ENCODE data around the gene PSEN2. TPM values are rescaled to one million over a fixed set of nuclear protein-coding genes. Genes with fewer than 3 reads are reported as not detected.

The PSEN2 gene
- total RNA-seq (2014; rRNA removed; shearing (Covaris generic)): 25.5 and 26.6 TPM in 2 replicates

GRCh38 chr1:226870401-226871279, at the start of gene PSEN2:
PSEN2 (plus strand) TSS chr1:226870616; CDS start chr1:226881908, 11,292 bp downstream.

GRCh38 chr1:226940029-226940805, 69.8 kb downstream of the PSEN2 start, which contains the start of gene COQ8A:
COQ8A (plus strand) TSS chr1:226940294; CDS start chr1:226961386, 21,092 bp downstream.

Other genes with a start within 250 kb of the PSEN2 start
- gene ITPKB, start 131.3 kb upstream of the PSEN2 start, total RNA-seq (2014; rRNA removed; shearing (Covaris generic)): 6.0 and 7.2 TPM in 2 replicates
- gene COQ8A, start 69.7 kb downstream of the PSEN2 start, total RNA-seq (2014; rRNA removed; shearing (Covaris generic)): 36.7 and 47.9 TPM in 2 replicates